ENCODE measurements around the gene RNF213.

The RNF213 gene

DNA sequence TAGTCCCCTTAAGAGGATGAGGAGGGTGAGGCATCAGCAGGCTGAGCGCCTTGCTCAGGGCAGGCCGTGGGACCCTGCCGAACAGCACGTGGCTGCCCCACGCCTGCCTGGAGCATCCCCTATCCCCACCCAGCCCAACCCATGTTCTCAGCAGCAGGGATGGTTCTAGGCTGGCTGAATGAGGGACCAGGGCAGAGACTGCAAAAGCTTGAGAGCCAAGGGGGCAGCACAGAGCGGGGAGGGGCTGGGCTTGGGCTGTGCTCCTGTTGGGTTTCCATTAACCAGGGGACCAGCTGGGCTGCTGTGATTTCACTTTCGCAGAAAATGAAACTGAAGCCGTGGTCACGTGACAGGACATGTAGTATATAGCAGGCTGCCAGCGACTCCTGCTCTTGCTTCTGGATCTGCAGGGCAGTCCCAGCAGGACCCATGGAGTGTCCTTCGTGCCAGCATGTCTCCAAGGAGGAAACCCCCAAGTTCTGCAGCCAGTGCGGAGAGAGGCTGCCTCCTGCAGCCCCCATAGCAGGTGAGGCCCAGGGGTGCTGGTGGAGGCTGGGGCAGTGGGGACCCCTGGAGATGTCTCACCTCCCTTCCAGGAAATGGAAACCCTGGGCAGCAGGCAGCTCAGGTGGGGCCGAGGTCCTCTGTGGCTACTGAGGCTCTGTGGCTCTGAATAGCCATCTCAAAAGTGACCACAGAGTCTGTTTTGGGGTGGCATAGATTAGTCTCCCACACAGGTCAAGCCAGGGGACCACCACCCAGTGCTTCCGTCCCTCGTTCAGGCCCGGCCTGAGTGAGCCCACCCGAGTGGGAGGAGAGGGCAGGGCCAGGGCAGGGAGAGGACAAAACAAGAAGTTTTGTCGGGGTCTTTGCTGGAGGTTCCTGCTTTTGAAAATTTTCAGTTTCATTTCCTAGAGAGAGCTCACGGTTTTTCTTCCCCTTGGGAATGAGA is 2.9 kb downstream of the RNF213 start:
- Histone ChIP-seq H3K36me3 (ENCODE audit: control insufficient read depth in 1 of 2, insufficient read depth in 2 of 2, low read length in 2 of 2) (peaks cover 8 to 19% of the 10 kb centered on the region in 2 donors), H3K27ac (ENCODE audit: low read length) (peak overlapping the region; percentile 80), H3K27me3 (ENCODE audit: low read depth, low read length) (no peaks in the 10 kb centered on the region), H3K4me3 (ENCODE audit: low read depth in 1 of 2, low read length in 2 of 2) (peak overlapping the region; percentile 57 to 83), H3K9me3 (ENCODE audit: control insufficient read depth in 1 of 2, low read length in 2 of 2) (no peaks in the 10 kb centered on the region), H3K4me1 (ENCODE audit: control insufficient read depth in 1 of 2, insufficient read depth in 2 of 2, low read length in 2 of 2) (peaks cover 5 to 26% of the 10 kb centered on the region in 2 donors)

DNA sequence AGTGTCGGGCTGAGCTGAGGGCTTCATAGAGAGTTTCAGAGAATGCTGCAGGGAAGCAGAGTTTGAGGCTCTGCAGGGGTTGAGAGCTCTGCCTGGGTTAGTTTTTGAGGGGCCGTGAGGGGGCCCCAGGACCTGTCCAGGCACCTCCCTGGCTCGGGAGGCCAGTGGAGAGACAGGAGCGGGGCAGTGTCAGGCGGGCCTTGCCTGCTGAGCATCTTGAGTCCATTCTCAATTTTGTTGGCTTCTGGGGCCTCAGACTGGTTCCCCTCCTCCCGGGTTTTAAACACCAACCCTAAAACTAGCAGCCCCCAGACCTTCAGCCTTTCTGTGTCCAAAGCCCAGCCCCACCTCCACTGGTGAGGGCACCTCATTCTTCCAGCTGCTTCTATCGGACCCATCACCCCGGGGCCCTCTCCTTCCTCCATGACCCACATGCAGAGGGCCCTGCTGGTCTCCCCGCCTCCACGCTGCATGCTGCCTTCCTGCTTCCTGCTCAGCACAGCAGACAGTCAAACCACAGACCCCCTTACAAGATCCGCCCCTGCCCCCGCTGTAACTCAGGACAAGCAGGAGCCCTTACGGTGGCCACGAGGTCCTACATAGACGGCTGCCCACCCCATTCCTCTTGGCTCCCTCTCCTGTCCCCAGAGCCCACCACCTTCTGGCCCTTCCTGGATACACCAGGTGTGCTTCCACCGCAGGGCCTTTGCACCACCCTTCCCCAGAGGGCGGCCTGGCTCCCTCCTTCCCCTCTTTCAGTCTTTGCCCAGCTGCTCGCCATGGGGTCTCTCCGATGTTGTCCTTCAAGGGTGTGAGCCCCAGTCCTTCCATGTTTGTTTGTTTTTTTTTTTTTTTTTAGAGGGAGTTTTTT is 3.8 kb downstream of the RNF213 start:
- Histone ChIP-seq H3K4me1 (ENCODE audit: control insufficient read depth in 1 of 2, insufficient read depth in 2 of 2, low read length in 2 of 2) (peaks cover 5 to 26% of the 10 kb centered on the region in 2 donors), H3K4me3 (ENCODE audit: low read depth in 1 of 2, low read length in 2 of 2) (peak overlapping the region; percentile 57 to 83), H3K27me3 (ENCODE audit: low read depth, low read length) (no peaks in the 10 kb centered on the region), H3K9me3 (ENCODE audit: control insufficient read depth in 1 of 2, low read length in 2 of 2) (no peaks in the 10 kb centered on the region), H3K27ac (ENCODE audit: low read length) (peak overlapping the region; percentile 80), H3K36me3 (ENCODE audit: control insufficient read depth in 1 of 2, insufficient read depth in 2 of 2, low read length in 2 of 2) (peaks cover 14 to 26% of the 10 kb centered on the region in 2 donors)

DNA sequence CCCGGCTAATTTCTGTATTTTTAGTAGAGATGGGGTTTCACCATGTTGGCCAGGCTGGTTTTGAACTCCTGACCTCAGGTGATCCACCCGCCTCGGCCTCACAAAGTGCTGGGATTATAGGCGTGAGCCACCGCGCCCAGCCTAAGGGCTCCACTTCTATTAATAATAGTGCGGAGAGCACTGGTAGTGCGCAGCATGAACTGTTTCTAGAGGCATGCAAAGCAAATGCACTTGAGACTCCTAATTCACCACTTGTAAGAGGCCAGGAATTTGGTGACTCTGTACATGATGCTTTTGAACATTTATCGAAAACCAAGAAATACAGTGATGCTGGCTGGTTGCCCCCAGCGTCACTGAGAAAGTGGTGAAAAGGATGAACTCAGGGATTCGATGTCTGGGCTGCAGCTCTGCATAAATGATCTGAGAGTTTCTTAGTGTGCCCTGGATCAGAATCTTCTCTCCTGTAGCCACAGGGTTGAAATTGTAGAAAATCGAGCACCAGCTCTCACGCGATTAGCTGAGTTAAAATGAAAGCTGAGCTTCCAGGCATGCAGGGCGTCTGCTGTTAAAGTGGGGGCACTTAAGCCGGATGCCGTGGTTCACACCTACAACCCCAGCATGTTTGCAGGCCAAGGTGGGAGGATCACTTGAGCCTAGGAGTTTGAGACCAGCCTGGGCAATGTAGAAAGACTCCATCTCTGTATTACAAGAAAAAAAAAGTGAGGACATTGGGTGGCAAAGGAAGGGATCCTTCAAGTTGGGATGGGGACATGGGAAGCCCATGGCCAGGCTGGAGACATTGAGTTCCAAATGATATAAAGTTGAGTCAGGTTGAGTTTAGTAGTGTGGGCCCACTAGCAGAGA is 4.8 kb downstream of the RNF213 start:
- Histone ChIP-seq H3K27me3 (ENCODE audit: low read depth, low read length) (no peaks in the 10 kb centered on the region), H3K9me3 (ENCODE audit: control insufficient read depth in 1 of 2, low read length in 2 of 2) (no peaks in the 10 kb centered on the region), H3K4me1 (ENCODE audit: control insufficient read depth in 1 of 2, insufficient read depth in 2 of 2, low read length in 2 of 2) (peaks cover 5 to 26% of the 10 kb centered on the region in 2 donors), H3K36me3 (ENCODE audit: control insufficient read depth in 1 of 2, insufficient read depth in 2 of 2, low read length in 2 of 2) (peaks cover 21 to 33% of the 10 kb centered on the region in 2 donors), H3K4me3 (ENCODE audit: low read depth in 1 of 2, low read length in 2 of 2) (no peak overlapping the region), H3K27ac (ENCODE audit: low read length) (no peak overlapping the region)

GRCh38 chr17:80267391-80267790 is 6.7 kb downstream of the RNF213 start:
- no peaks in the 10 kb centered on the region for H3K27me3 ChIP-seq (ENCODE audit: low read depth, low read length)
- H3K9me3 ChIP-seq (ENCODE audit: control insufficient read depth in 1 of 2, low read length in 2 of 2): no peaks in the 10 kb centered on the region
- peaks cover 21 to 34% of the 10 kb centered on the region in 2 donors for H3K36me3 ChIP-seq (ENCODE audit: control insufficient read depth in 1 of 2, insufficient read depth in 2 of 2, low read length in 2 of 2)
- H3K4me1 ChIP-seq (ENCODE audit: control insufficient read depth in 1 of 2, insufficient read depth in 2 of 2, low read length in 2 of 2): peaks cover 5 to 19% of the 10 kb centered on the region in 2 donors
- no peak overlapping the region for H3K27ac ChIP-seq (ENCODE audit: low read length)
- H3K4me3 ChIP-seq (ENCODE audit: low read depth in 1 of 2, low read length in 2 of 2): no peak overlapping the region

DNA sequence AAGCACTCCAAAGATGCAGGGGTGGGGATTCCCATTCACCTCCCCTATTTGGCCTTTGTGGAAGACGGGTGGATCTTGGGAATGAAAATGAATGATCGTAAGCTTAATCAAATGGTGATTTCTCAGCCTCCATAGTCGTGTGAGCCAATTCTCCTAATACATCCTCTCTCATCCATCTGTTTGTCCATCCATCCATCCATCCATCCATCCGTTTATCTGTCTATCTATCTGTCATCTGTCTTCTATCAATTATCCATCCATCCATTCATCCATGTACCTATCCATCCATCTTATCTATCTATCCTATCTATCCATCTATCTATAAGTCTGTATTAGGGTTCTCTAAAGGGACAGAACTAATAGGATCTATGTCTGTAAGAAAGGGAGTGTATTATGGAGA is 7.8 kb downstream of the RNF213 start:
- Histone ChIP-seq H3K4me3 (ENCODE audit: low read depth in 1 of 2, low read length in 2 of 2) (no peak overlapping the region), H3K9me3 (ENCODE audit: control insufficient read depth in 1 of 2, low read length in 2 of 2) (no peaks in the 10 kb centered on the region), H3K27ac (ENCODE audit: low read length) (no peak overlapping the region), H3K36me3 (ENCODE audit: control insufficient read depth in 1 of 2, insufficient read depth in 2 of 2, low read length in 2 of 2) (peaks cover 27 to 44% of the 10 kb centered on the region in 2 donors), H3K27me3 (ENCODE audit: low read depth, low read length) (no peaks in the 10 kb centered on the region), H3K4me1 (ENCODE audit: control insufficient read depth in 1 of 2, insufficient read depth in 2 of 2, low read length in 2 of 2) (peaks cover 0 to 10% of the 10 kb centered on the region in 2 donors)

DNA sequence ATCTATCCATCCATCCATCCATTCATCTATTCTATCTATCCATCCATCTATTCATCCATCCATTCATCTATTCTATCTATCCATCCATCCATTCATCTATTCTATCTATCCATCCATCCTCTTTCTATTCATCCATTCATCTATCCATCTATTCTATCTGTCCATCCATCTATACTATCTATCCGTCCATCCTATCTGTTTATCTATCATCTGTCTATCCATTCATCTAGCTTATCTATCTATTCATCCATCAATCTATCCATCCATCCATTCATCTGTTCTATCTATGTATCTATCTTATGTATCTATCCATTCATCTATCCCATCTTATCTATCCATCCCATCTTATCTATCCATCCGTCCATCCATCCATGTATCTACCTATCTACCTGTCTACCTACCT is 8.8 kb downstream of the RNF213 start:
- Histone ChIP-seq H3K4me3 (ENCODE audit: low read depth in 1 of 2, low read length in 2 of 2) (no peak overlapping the region), H3K27ac (ENCODE audit: low read length) (no peak overlapping the region), H3K27me3 (ENCODE audit: low read depth, low read length) (no peaks in the 10 kb centered on the region), H3K9me3 (ENCODE audit: control insufficient read depth in 1 of 2, low read length in 2 of 2) (no peaks in the 10 kb centered on the region), H3K36me3 (ENCODE audit: control insufficient read depth in 1 of 2, insufficient read depth in 2 of 2, low read length in 2 of 2) (peaks cover 27 to 51% of the 10 kb centered on the region in 2 donors), H3K4me1 (ENCODE audit: control insufficient read depth in 1 of 2, insufficient read depth in 2 of 2, low read length in 2 of 2) (peaks cover 0 to under 1% of the 10 kb centered on the region in 2 donors)

DNA sequence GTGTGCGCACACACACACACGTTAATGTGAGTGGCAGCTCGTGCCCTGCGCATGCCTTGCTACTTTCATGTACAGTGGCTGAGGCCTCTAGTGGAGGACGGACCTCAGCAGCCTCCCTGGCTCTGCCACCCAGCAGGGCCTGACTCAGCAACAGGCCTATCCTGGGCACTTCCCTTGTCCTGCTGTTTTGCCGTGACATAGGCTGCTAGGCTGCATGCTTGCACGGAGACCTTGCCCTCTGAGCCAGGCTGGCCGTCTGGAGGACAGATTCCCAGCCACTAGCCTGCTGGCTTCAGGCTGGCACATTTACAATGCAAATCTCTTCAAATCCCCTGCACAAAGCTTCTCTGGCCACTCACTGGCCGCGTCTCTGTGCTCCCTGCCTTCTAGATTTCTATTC is 9.5 kb downstream of the RNF213 start:
- H3K36me3 ChIP-seq (ENCODE audit: control insufficient read depth in 1 of 2, insufficient read depth in 2 of 2, low read length in 2 of 2): peaks cover 27 to 51% of the 10 kb centered on the region in 2 donors
- H3K4me1 ChIP-seq (ENCODE audit: control insufficient read depth in 1 of 2, insufficient read depth in 2 of 2, low read length in 2 of 2): no peaks in the 10 kb centered on the region
- H3K27ac ChIP-seq (ENCODE audit: low read length): no peak overlapping the region
- H3K9me3 ChIP-seq (ENCODE audit: control insufficient read depth in 1 of 2, low read length in 2 of 2): no peaks in the 10 kb centered on the region
- no peaks in the 10 kb centered on the region for H3K27me3 ChIP-seq (ENCODE audit: low read depth, low read length)
- H3K4me3 ChIP-seq (ENCODE audit: low read depth in 1 of 2, low read length in 2 of 2): no peak overlapping the region

DNA sequence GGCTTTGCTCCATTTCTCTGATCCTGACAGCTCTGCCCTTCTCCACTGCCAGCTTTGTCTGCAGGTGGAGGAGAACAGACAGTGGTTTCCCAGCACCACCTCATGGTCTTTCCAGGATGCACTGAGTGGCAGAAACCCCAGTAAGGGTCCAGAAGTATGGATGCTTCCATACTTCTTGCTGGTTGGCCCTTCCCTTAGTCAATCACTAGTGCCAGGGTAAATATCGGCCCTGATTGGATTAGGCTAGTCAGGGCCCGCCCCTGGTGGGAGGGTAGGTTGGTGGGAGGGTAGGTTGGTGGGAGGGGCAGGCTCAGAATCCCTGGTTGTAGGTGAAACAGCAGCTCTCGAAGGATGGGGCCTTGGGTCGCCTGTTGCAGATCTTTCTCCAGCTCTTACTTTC is 10.2 kb downstream of the RNF213 start:
- Histone ChIP-seq H3K27me3 (ENCODE audit: low read depth, low read length) (no peaks in the 10 kb centered on the region), H3K9me3 (ENCODE audit: control insufficient read depth in 1 of 2, low read length in 2 of 2) (no peaks in the 10 kb centered on the region)

DNA sequence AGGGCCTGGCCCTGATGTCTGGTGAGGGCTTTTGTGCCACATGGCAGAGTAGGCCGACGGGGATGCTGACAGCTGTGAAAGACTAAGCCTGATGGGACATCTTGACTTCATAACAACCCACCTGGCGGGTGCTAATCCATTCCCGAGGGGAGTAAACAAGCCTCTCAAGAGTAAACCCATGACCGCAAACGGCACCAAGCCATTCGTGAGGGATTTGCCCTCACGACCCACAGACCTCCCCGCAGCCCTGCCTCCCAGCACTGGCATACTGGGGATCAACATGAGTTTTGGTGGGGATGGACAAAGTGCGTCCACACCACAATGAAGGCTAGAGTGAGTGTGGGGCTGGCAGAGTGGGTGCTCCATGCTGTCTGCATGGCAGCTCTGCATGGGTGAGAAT is 11.7 kb downstream of the RNF213 start:
- Histone ChIP-seq H3K4me1 (ENCODE audit: control insufficient read depth in 1 of 2, insufficient read depth in 2 of 2, low read length in 2 of 2) (peaks cover 0 to 3% of the 10 kb centered on the region in 2 donors), H3K4me3 (ENCODE audit: low read depth in 1 of 2, low read length in 2 of 2) (no peak overlapping the region), H3K36me3 (ENCODE audit: control insufficient read depth in 1 of 2, insufficient read depth in 2 of 2, low read length in 2 of 2) (peaks cover 22 to 45% of the 10 kb centered on the region in 2 donors), H3K27ac (ENCODE audit: low read length) (no peak overlapping the region), H3K9me3 (ENCODE audit: control insufficient read depth in 1 of 2, low read length in 2 of 2) (no peaks in the 10 kb centered on the region), H3K27me3 (ENCODE audit: low read depth, low read length) (no peaks in the 10 kb centered on the region)

More for the DNA sequence above, 10.2 kb downstream of the RNF213 start:
- no peak overlapping the region for H3K27ac ChIP-seq (ENCODE audit: low read length)
- H3K36me3 ChIP-seq (ENCODE audit: control insufficient read depth in 1 of 2, insufficient read depth in 2 of 2, low read length in 2 of 2): peaks cover 25 to 45% of the 10 kb centered on the region in 2 donors
- no peak overlapping the region for H3K4me3 ChIP-seq (ENCODE audit: low read depth in 1 of 2, low read length in 2 of 2)
- no peaks in the 10 kb centered on the region for H3K4me1 ChIP-seq (ENCODE audit: control insufficient read depth in 1 of 2, insufficient read depth in 2 of 2, low read length in 2 of 2)

GRCh38 chr17:80274331-80274730 is 13.7 kb downstream of the RNF213 start:
- H3K27ac ChIP-seq (ENCODE audit: low read length): no peak overlapping the region
- no peaks in the 10 kb centered on the region for H3K9me3 ChIP-seq (ENCODE audit: control insufficient read depth in 1 of 2, low read length in 2 of 2)
- peaks cover 14 to 37% of the 10 kb centered on the region in 2 donors for H3K36me3 ChIP-seq (ENCODE audit: control insufficient read depth in 1 of 2, insufficient read depth in 2 of 2, low read length in 2 of 2)
- no peak overlapping the region for H3K4me3 ChIP-seq (ENCODE audit: low read depth in 1 of 2, low read length in 2 of 2)
- H3K27me3 ChIP-seq (ENCODE audit: low read depth, low read length): no peaks in the 10 kb centered on the region
- H3K4me1 ChIP-seq (ENCODE audit: control insufficient read depth in 1 of 2, insufficient read depth in 2 of 2, low read length in 2 of 2): peaks cover 0 to 13% of the 10 kb centered on the region in 2 donors

All from muscle layer of duodenum (tissue), 2 donors.